Measurements from ENCODE around the gene CAST. TPM values are rescaled to one million over a fixed set of nuclear protein-coding genes. Genes with fewer than 3 reads are reported as not detected.

CAST gene
- total RNA-seq, 1 donor from 2014 or later, result 97.0 TPM

GRCh38 chr5:96687812-96688453 is 25.8 kb downstream of the CAST start:
- DNase-seq (ENCODE audit: low spot score, unreplicated experiment), result no peak
- H3K27me3 Mint-ChIP-seq, result no peaks in the 10 kb centered on the region
- H3K27ac Mint-ChIP-seq, result no peak overlapping the region
- H3K4me1 Mint-ChIP-seq (ENCODE audit: low read depth), result no peaks in the 10 kb centered on the region
- no peak overlapping the region for H3K4me3 Mint-ChIP-seq (ENCODE audit: low read depth)
- peak; percentile 74 for TF ChIP-seq CTCF (IDR thresholded peaks at IDR 0.05; ENCODE audit: unreplicated experiment)
- H3K36me3 Mint-ChIP-seq (ENCODE audit: insufficient read depth), result peaks cover 1% of the 10 kb centered on the region
- H3K9me3 Mint-ChIP-seq (ENCODE audit: low read depth), result no peaks in the 10 kb centered on the region

DNA sequence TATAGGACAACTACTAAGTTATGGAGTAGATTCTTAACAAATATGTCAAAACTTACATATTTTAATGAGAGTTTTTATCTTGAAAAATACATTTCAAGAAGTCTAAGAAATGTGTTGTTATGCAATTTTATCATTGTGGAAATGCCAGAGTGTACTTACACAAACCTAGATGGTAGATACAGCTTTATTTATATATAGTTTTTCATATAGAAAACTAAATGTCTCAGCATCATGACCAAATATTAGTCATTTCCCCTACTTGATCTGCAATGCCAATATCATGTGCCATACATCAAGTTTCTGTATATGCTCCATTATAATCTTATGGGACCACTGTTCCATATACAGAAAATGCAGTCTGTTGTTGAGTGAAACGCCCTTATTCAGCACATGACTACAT is 28.7 kb downstream of the CAST start:
- H3K27me3 Mint-ChIP-seq, result no peaks in the 10 kb centered on the region
- H3K9me3 Mint-ChIP-seq (ENCODE audit: low read depth), result no peaks in the 10 kb centered on the region
- peaks cover 1% of the 10 kb centered on the region for H3K36me3 Mint-ChIP-seq (ENCODE audit: insufficient read depth)
- no peak overlapping the region for H3K4me3 Mint-ChIP-seq (ENCODE audit: low read depth)
- no peak for DNase-seq (ENCODE audit: low spot score, unreplicated experiment)
- H3K27ac Mint-ChIP-seq, result no peak overlapping the region
- H3K4me1 Mint-ChIP-seq (ENCODE audit: low read depth), result no peaks in the 10 kb centered on the region
- no peak for TF ChIP-seq CTCF (IDR thresholded peaks at IDR 0.05; ENCODE audit: unreplicated experiment)

DNA sequence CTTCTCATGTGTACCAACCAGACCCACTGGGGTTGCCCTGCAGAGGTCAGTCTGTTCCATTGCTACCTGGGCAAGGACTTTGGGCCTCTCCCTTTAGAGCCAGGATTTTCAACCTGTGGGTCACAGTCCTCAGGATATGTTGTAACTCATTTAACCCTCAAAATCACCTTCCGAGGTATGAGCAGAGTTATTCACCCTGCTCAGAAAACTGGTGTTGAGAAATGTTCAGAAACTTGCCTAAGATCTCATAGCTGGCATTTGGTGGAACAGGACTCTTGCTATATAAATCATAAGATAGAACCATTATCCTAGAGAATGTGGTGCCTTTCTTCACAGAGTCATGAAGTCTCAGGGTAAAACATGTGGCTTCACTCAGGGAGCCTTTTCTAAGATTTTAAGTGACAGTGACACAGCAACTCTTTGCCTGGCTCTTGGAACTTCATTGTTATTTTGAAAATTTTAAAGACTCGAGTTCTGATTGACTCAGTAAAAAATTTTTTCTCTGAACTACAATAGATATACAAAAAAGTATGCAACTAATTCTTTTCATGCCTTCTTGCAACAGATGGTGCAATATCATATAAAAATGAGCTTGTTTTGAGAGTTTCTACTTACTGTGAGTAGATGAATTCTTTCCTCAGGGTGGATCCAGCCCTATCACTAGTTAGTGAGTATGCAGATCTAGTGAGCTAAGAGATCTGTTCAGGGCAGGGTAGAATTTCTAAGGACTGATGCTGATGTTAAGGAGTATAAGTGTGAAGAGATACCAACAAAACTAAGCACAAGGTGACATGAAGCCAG is 29.5 kb downstream of the CAST start:
- TF ChIP-seq CTCF (IDR thresholded peaks at IDR 0.05; ENCODE audit: unreplicated experiment), result no peak
- DNase-seq (ENCODE audit: low spot score, unreplicated experiment), result no peak
- Mint-ChIP-seq H3K9me3 (ENCODE audit: low read depth) (no peaks in the 10 kb centered on the region), H3K4me1 (ENCODE audit: low read depth) (no peaks in the 10 kb centered on the region), H3K27me3 (no peaks in the 10 kb centered on the region), H3K27ac (no peak overlapping the region), H3K4me3 (ENCODE audit: low read depth) (no peak overlapping the region), H3K36me3 (ENCODE audit: insufficient read depth) (no peaks in the 10 kb centered on the region)

DNA sequence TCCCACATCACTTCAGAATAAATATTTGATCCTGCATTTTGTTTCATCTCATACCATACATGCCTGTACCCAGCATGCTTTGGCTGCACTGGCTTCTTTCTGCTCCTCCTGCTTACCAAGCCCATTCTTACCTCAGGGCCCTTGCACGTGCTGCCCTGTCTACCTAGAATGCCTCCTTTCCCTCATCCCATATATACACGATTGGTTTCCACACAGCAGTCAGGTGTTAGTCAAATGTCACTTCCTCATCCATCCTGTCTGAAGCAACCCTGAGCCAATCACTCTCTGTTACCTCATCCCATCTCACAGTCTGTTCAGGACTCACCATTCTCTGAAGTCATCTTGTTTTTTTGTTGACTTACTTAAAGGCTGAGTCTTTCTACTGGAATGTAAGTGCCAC is 30.3 kb downstream of the CAST start:
- Mint-ChIP-seq H3K4me3 (ENCODE audit: low read depth) (no peak overlapping the region), H3K27me3 (no peaks in the 10 kb centered on the region), H3K27ac (no peak overlapping the region), H3K36me3 (ENCODE audit: insufficient read depth) (peaks cover 3% of the 10 kb centered on the region), H3K4me1 (ENCODE audit: low read depth) (no peaks in the 10 kb centered on the region), H3K9me3 (ENCODE audit: low read depth) (no peaks in the 10 kb centered on the region)
- TF ChIP-seq CTCF (IDR thresholded peaks at IDR 0.05; ENCODE audit: unreplicated experiment), result no peak
- DNase-seq (ENCODE audit: low spot score, unreplicated experiment), result no peak

- Mint-ChIP-seq H3K27me3 (no peaks in the 10 kb centered on the region), H3K36me3 (ENCODE audit: insufficient read depth) (peaks cover 5% of the 10 kb centered on the region), H3K4me3 (ENCODE audit: low read depth) (no peak overlapping the region), H3K9me3 (ENCODE audit: low read depth) (no peaks in the 10 kb centered on the region), H3K27ac (peak overlapping the region; percentile 89), H3K4me1 (ENCODE audit: low read depth) (peaks cover 10% of the 10 kb centered on the region)
- DNase-seq (ENCODE audit: low spot score, unreplicated experiment), result no peak
- TF ChIP-seq CTCF (IDR thresholded peaks at IDR 0.05; ENCODE audit: unreplicated experiment), result no peak
These were observed 37.1 kb downstream of the CAST start for GRCh38 chr5:96699186-96699820.
